Stimulated activated CD4-positive, alpha-beta T cell treated with anti-CD3 and anti-CD28 coated beads, Interleukin-12 subunit alpha, Interleukin-12 subunit beta, amount 100 ng/mL, for 4 hours (primary cell): ENCODE measurements around the gene NOXA1.
"Not testable (repeated sequence)": the region's sequence is repeated elsewhere in the genome, so short reads cannot be mapped to it uniquely, and the experiment has no call there.

Experiments
- DNase-seq: peaks from one replicate; pipeline ENCODE4 v3.0.0-alpha.2; 2020

The NOXA1 gene

DNA sequence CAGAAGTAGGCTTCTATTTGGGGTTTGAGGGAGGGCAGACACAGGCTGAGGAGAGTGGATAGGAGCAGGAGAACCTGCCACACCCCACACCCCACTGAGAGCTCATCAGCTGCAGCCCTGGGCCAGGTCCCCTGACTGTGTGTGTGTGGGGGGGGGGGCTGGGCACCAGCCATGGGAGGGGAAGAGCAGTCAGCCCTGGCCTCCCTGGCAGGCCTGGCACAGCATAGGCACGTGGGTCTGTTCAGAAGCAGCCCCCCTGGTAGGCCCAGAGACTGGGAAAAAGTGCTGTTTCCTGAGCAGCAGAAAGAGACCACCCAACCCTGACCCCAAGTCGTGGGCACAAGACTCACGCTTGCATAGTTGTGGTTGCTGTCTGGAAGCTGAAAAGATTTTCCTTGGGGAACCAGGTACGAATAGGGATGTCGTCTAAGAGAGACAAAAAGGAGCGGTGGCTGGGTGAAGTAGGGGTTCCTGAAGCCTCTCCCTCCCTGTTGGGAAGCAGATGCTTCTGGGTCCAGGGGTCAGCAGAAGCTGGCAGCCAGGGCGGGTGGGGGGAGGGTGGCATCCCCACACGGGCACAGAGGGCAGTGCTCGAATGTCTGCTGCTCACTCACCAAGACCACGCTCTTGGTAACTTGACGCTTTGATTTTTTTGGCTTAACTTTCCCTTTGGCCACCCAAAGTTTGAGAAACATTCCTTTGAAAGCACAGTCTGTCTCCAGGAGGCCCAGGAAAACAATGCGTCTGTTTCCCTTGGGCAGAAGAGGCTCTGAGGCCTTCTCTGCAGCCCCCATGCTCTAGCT lies 33.1 kb downstream of the NOXA1 start:
- no peak for DNase-seq

DNA sequence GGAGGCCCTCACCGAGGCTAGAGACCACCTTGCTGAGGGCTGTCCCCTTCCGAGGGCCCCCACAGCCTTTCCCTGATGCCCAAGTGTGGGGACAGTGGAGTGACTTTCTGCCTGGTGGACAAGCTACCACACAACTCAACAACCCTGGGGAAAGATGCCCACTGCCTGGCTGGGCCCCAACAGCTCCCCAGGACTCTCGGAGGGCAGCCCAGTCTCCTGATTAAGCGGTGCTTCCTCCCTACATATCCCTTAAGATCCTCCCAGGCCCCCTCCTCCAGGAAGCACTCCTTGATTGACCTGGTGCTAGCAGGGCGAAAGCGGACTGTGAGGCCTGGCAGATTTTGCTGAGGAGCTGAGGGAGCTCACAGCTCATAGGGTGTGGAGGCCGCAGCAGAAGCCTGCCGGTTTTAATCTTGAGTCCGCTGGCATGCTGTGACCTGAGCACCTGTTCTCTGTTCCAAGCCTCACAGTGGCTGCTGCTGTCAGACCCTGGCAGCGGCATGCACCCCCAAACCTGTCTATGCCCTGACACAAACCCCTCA lies 33.7 kb downstream of the NOXA1 start:
- no peak for DNase-seq

DNA sequence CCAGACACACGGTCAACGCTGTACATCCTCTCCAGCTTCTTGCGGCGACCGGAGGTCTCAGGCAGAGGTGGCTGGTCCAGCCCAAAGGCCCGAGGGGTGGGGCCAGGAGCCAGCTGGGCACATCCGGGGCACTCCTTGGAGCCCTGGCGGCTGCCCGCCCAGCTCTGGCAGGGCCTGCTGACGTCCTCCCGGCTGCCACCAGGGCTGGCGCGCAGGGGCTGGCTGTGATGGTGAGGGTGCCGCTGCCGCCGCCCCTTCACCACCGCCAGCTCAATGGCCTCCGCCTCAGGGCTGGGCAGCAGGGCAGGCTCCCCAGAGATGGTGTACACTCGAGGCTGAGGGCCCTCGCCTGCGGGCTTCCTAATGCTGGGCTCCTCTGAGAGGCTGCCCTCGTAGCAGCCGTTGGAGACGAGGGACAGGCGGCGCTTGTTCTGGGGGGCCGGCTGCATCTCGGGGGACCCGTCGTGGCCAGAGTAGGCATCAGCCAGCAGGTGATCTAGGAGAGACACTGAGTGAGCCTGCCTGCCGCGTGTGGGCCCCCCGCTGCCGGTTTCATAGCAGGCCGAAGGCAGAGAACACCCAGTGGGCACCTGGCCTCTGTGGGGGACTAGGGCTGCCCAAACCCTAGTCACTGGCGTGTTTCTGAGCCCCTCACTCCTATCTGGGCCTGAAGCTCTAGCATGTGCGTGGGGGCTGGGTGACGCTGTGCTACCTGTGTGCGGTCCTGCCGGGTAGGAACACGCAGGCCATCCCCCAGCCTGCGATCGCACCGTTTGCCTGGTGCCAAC lies 34.4 kb downstream of the NOXA1 start:
- no peak for DNase-seq

DNA sequence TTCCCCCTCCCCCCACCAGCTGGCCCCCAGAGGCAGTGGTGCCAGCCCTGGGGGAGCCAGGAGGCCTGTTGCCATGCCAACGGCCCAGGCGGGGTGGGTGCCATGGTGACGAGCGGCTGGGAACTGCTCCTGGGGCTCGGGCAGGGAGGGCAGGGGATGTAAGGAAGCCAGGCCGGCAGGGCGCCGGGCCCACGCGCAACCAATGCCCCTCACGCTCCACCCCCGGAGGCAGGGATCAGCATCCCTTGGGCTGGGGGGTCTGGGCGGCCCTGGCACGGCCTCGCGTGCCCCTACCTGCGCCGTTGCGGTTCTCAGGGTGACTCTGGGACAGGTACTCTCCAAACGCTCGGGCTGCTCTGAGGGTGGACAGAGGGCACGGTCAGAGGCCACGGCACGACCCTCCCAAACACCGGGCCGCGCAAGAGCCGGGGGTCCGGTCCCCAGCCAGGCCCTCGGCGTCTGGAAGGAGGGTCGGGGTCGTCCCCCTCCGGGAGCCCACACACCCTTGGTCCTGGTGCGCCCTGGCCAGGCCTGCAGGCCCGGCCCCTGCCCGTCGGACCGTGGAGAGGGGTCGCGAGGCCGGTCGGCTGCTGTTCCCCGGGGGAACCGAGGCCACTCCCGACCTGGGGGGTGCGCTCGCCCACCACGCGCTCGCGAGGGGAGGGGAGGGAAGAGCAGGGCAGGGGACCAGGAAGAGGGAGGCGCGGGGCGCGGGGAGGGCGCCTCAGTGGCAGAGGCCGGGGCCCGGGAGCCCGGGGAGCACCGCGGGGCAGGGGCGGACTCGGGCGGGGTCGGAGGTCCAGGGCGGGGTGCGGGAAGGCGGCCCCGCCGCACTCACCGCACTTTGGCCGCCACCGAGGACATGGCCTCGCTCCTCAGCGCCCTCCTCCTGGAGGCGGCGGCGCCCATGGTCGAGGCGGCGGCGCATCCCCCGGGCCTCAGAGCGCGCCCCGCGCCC lies 35.3 kb downstream of the NOXA1 start:
- no peak for DNase-seq

DNA sequence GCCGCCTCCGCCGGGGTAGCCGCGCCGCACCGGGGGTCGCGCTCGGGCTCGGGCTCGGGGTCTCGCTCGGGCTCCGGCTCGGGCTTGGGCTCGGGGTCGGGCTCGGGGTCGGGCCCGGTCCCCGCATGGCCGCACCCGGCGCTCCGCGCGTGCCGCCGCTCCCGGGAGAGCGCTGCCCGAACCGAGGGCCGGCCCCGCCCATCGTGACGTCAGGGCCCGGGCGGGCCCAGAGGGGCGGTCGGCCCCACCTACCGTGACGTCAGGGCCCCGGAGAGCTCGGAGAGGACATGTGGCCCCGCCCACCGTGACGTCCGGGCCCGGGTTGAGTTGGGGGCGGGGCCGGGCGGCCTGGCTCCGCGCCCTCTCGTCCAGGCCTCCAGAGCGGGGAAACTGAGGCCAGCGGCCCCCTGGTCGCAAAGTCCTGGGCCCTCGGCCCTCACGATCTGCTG lies 36.0 kb downstream of the NOXA1 start, which contains the start of gene NSMF:
Gene NSMF, minus strand, starts transcription at position 183 of the 449 bp plus-strand sequence. CDS start 232 bp downstream, outside the sequence.
- DNase-seq, result peak; percentile 97

DNA sequence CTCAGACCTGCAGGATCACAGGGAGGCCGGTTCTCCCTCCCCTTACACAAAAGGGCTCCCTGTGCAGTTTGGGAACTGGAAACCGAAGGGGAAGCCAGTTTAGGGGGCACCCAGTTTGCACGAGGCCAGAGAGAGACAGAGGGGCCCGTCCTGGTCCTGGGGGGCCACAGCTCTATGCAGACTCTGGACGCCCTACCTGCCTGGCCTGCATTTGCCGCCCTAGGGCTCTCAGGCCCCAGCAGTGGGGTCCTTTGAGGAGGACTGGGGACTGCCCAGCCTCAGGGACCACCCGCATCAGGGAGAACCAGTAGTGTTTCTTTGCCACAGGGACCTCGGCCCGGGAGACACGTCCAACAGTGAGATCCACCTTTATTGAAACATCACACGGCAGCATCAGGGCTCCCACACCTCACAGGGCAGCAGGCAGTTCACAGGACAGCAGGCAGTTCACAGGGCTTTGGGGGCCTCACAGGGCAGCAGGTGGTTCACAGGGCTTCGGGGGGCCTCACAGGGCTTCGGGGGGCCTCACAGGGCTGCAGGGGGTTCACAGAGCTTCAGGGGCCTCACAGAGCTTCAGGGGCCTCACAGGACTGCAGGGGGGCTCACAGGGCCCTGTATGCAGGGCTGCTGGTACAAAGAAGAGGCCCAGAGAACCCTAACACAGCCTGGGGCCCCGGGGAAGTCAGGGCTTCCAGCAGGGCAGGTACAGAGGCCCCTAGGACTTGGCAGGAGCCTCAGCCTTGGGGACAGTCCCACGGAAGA lies 36.6 kb downstream of the NOXA1 start:
- DNase-seq, result no peak

DNA sequence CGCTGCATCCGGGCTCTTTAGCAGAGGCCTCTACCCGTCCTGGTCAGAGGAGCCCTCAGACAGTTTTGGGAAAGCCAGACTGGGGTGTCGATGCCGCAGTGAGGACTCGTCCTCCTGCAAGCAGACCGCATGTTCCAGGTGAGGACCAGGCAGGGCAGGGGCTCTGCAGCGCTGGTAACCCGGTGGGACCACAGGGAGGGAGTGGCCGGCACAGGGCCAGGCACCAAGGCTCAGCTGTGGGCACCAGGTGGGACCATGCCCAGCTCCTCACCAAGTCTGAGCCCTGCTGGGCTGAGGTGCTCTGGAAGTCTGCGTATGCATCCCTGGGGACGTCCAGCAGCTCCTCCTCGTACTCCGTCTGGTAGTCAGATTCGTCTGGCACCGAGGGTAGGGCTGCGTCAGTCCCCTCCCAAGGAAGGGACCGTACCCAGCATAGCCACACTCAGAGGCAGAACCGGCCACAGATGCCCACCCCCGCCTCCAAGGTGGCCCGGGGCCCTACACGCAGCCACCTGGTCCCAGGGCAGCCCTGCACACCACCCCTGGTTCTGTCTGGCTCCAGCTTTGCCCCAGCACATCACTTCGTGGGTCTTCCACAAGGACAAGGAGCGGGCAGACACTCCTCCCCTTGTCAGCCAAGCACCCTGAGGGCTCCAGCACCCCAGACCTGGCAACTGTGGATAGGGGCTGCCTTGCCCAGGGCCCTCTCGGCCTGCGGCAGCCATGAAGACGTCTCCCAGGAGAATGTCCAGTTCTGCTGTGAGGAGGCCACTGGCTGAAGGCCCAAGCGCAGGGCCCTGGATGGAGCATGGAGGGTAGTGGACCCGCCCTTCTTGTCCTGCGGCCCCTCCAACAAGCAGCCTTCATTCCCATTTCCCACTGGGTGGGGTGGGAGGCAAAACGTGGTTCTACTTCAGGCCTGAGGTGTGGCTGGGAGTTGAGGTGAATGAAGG lies 37.4 kb downstream of the NOXA1 start:
- DNase-seq, result no peak

DNA sequence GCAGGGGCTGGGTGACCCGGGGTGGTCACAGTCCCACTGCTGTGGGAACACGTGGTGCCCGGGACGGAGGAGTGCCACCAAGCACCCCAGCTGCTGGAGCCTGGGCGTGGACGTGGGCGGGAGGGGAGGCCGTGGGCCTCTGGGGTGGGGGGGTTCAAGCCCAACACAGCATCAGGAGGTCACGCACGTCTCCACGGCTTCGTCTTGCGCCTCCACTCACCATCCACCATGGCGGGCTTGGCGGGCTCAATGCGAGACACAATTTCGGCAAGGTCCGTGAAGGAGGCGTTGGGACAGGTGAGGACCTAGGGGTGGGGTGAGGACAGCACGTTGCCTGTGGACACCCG lies 38.1 kb downstream of the NOXA1 start:
- no peak for DNase-seq

DNA sequence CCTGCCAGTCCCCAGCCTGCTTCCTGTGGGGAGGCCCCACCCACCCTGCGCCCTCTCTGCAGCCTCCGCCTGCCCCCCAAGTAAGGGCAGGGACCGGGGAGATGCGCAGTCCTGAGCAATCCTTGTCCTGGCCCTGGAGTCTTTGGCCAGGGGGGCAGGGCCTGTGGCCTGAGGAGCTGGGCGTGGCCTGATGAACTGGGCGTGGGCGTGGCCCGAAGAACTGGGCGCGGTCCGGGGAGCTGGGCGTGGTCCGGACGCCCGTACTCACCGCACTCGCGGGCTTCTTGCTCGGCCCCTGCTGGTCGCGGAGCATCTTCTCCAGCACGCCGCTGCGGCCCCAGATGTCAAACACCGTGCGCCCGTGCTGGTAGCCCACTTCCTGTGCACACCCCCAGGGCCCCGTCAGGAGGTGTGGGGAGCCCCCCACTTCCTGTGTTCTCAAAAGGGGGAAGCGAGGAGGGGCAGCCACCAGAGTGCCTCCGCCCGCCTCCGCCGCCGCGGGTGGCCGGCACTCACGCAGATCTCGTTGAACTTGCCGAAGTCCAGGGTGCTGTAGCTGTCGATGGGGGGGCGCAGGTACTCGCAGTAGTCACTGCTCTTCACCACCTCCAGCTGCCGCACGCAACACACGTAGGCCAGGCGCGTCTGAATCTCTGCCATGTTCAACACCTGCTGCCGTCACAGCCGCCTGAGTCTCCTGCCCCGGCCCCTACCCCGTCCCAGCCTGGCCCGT lies 38.6 kb downstream of the NOXA1 start:
- peak; percentile 63 for DNase-seq

DNA sequence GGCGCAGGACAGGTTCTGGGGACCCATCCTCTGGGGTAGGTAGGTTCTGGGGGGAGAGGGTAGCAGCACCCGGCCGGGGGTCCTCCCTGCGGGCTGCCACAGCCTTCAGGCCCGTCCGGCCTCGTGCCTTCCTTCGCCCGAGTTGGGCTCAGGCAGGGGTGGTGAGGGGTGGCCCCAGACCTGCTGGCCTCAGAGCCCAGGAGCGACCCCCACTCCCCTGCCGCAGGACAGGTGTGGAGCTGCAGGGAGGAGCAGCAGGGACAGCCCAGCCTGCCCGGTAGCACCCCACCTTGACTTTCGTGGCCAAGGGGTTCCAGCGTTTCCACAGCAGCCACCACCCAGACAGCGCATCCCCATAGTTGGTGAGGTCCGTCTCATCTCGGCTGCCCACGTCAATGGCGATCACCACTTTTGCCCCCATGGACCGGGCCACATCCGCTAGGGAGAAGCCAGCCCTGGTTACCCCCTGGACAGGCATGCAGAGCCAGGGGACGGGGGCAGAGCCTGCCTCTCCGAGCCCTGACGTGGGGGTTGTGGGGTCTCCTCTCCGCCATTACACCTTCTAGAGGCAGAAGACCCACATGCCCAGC lies 39.3 kb downstream of the NOXA1 start:
- no peak for DNase-seq

DNA sequence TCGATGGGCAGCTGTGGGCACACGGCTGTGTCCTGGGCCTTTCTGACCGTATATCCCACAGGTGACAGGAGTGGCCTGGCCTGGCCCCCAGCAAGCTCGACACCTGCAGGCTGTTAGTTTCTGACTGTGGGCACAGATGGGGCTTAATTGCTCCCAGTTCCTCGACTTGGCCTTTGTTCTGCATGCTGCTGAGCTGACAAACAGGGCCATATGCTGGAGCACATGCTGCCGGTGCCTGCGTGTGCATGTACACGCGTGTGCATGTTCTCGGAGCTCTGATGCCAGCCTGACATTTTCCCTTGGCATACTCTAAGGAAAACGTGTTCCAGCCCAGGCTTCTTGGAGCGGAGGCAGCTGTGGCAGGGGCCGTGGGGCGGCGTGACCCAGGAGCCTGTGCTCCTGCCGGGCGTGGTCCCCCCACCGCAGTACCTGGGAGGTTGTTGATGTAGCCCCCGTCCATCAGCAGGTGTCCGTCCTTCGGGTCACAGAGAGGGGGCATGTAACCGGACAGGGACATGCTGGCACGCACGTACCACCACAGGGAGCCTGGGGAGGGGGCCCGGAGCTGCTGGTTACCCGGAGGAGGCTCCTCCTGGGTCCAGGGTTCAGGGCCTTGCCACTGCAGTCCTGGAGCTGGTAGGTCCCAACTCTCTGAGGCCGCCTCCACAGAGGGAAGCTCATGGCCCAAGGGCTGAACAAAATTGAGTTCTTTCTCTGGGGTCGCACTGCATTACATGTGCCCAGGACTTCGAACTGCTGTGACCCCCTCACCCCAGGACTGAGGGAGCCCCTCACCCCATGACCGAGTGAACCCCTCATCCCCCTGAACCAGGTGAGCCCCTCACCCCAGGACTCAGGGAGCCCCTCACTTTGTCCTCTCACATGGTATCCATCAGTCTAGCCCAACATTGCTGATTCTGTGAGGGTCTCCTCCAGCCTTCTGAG lies 40.1 kb downstream of the NOXA1 start:
- no peak for DNase-seq

DNA sequence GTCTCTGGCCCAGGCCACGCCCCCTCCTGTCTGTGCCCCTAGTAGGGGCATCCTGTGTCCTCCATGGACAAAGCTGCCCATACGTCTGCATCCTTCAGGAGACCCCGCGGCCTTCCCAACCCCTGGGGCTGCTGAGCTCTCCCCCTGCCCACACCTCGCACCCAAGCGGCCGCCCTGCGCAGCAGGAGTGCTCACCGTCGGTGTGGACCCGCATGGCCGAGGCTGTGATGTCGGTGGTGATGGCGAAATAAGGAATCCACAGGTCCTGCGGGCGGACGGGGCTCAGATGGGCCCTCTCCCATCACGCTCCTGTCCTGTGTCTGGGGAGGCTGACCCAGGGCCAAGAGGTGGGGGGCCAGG lies 40.7 kb downstream of the NOXA1 start:
- DNase-seq, result no peak

DNA sequence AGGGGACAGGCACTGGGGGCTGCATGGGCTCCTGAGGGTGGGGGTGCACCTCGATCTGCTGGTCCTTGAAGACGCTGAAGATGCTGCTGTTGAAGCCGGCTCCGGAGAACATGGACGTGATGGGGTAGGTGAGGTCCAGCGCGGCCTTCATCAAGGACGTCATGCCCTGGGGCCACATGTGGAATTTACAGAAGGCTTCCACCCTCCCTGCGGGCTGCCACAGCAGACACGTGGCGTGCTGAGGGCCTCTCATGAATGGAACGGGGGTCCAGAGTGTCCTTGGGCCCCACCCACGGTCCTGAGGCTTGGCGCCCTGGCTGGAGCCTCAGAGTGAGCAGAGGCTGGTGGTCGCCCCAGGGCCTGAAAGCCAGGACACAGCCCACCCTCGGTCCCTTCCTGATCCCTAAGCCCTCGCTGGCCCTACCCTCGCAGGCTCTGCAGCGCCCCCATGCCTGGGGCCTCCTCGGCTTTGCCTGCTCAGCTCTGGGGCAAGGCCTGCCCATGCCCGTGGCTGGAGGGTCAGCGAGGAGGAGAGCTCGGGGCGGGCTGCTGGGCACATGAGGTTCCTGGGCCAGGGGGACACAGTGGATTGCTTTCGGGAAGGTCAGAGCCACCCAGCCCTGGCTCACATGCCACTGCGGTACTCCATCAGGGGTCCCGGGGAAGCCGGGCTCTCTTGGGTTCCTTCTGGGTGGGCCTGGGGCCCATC lies 41.3 kb downstream of the NOXA1 start:
- DNase-seq, result no peak

DNA sequence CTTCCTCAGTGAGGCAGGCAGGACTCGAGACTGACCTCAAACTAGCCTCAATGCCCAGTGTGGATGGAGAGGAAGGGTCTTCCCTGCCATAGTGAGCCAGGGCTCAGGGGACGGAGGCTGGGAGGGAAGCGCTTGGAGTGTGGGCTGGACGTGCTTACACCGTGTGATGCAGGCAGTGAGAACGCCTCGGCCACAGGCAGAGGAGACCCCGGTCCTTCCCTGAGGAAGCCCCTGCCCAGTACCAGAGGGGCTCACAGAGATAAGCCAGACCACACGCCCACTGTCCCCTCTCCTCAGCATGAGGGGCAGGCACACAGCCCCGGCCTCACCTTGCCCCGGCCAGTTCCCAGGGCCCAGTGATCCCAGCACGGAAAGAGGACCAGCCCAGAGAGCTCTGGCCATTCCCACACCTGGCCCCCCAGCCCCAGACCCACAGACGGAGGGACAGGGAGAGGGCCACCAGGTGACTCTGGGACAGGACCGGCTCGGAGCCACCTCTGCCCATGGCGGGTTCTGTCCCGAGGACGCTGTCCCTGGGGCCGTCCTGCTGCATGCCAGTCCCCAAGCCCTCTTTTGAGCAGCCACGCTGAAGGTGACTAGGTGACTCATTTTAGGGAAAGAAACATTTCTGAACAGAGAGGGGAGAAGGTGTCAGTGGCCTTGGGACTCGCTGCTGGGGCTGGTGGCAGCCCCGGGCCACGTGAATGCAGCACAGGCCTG lies 42.0 kb downstream of the NOXA1 start:
- DNase-seq, result no peak

DNA sequence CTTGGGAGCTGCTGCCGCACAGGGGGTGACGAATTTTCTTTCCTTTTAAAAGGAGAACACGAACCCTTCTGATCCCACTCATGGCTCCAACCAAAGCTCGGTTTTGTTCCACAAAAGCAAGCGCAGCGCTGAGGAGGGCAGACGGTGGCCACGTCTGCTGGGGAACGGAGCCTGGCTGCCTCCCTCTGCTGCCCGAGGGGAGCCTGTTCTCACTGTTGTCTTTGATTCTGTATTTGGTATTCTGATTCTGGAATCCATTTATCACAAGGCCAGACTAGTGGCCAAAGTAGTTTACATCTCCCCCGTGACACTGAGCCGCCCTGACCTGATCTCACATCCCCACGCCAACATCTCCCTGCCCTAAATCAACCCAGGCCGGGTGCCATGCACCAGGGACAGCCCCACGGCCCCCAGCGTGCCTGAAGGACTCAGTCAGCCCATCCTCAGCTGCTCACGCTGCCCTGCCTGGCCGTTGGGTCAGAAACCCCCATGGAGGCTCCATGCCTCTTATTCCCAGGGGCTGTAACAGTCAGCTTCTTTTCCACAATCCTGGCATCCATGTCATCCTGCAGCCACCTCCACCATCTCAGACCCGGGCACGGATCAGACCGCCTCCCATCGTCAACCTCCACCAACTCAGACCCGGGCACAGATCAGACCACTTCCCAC lies 42.7 kb downstream of the NOXA1 start:
- DNase-seq, result no peak

DNA sequence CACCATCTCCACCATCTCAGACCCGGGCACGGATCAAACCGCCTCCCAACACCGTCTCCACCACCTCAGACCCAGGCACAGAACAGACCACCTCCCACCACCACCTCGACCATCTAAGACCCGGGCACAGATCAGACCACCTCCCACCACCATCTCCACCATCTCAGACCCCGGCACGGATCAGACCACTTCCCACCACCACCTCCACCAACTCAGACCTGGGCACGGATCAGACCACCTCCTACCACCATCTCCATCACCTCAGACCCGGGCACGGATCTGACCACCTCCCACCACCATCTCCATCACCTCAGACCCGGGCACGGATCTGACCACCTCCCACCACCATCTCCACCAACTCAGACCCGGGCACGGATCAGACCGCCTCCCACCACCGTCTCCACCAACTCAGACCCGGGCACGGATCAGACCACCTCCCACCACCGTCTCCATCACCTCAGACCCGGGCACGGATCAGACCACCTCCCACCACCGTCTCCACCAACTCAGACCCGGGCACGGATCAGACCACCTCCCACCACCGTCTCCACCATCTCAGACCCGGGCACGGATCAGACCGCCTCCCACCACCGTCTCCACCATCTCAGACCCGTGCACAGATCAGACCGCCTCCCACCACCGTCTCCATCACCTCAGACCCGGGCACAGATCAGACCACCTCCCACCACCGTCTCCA lies 43.3 kb downstream of the NOXA1 start:
- DNase-seq, result not testable (repeated sequence)
